Measurements from ENCODE around the gene NOLC1.

Gene NOLC1

GRCh38 chr10:102211615-102212299, 59.6 kb downstream of the NOLC1 start:
- DNase-seq = no peak

Data from NCI-H2227 treated with DMSO at 0.1 percent for 48 hours (cell line).